HL-60/S4 treated with retinoic acid at 250 ng/mL for 4 days and 3 days (cell line): ENCODE data around the gene C17orf114.
"Not testable (repeated sequence)": the region's sequence is repeated elsewhere in the genome, so short reads cannot be mapped to it uniquely, and the experiment has no call there.

ENCODE experiments used
- in situ Hi-C: fragments of 300-500 bp; cut with MboI; formaldehyde crosslinking; loops from 2 replicates; pipeline ENCODE4 v1.7.0; 2022; ENCODE audit warnings: low sequenced_read_pairs

The C17orf114 gene

DNA sequence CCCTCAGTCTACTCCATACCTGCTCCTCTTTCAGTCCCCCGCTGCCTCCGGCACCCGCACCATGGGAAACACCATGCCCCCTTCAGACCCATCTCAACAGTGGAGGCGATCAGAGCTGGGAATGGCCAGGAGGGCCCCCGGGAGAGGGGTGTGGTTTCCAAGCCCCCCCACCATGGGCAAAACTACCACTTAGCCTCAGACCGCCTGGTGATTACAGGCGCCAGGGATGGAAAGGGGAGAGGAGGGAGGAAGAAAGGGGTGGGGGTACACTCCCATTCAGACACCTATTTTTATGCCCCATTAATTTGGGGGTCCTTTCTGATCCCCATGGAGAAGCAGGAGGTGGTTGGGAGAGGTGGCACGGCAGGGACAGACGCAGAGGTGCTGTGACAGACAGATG, at the start of gene C17orf114:
Gene C17orf114, minus strand, starts transcription at position 101 of the 400 bp plus-strand sequence.
- in situ Hi-C loops = no loop called here

DNA sequence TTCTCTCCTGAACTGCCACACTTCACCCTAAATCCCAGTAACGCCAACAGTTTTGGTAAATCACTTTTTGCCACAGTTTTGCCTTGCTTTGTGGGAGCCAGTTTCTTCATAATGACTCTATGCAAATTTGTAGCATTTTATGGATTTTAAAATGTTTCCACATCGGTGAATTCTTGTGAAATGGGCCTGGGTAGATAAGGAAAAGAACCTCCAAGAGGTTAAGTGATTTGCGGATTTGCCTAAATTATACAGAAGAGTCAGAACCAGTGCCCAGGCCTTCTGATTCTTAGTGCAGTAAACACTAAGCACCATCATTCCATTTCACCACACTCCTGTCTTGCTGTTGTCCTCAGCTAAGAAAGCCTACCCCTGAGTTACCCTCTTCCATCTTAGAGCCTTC, 49.0 kb upstream of the C17orf114 start:
- in situ Hi-C loops = no loop called here

DNA sequence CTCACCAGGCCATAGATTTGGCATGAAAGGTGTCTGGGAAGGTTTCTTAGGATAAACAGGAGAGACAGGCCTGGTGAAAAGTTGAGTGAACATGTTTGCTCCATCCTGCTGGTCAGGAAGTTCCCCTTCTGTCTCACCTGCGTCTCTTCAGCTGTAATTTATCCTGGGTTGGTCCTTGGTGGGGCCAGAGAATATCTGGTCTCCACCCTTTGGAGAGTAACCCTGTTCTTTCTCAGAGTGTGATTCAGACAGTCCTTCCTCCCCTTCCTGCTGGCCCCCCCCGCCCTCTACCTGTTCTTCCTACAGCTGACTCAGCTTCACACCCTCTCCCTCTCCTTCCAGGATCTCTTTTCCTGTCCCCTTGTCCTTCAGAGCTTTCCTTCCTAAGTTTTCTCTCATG, 48.1 kb upstream of the C17orf114 start:
- in situ Hi-C loops = no loop called here

DNA sequence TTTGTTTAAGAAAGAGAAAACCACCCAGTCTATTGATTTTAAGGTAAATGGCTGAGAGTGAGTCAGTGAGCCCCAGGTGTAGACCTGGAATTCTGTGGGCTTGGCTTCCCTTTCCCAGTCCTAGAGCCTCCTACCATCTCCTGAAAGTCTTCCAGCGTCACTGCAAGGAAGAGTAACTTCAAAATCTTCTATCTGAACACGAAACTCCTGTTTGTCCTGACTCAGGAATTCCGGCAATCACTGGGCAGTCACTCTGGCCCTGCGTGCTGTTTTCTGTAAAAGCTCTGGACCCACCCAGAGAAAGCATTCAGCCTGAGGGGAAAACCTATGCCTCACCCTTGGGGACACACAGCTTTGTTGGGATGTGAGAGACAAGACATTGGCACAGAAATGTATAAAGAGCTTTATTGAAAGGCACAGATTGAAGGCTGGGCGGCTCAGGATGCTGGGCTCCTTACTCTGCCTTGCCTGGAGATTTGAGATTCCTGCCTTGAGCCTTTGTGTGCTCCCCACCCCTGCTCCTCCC, 46.9 kb upstream of the C17orf114 start:
- in situ Hi-C loops = no loop called here

DNA sequence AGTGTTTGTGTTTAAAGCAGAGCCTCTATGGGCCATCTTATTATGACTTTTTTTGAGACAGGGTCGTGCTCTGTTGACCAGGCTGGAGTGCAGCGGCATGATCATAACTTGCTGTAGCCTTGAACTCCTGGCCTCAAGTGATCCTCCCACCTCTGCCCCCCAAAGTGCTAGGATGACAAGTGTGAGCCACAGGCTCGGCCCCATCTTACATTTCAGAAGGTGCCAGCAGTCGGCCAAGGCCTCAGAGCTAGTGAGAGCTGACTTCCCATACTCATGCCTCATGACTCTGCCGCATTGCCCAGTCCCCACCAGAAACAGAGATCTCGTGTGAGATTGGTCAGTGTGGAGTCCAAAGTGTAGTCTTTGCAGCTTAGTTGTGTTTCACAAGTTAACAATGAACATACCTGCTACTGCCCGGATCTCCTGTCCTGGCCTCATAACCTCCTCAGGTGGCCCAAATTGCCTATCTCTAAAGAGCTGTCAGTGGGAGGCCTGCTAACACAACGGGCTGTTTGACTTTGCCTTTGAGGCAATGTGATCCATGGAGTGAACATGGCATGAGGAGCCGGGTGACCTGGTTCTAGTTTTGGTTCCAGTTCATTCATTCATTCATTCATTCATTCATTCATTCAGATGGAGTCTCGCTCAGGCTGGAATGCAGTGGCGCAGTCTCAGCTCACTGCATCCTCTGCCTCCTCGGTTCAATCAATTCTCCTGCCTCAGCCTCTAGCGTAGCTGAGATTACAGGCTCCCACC, 44.7 kb upstream of the C17orf114 start:
- in situ Hi-C loops = no loop called here

DNA sequence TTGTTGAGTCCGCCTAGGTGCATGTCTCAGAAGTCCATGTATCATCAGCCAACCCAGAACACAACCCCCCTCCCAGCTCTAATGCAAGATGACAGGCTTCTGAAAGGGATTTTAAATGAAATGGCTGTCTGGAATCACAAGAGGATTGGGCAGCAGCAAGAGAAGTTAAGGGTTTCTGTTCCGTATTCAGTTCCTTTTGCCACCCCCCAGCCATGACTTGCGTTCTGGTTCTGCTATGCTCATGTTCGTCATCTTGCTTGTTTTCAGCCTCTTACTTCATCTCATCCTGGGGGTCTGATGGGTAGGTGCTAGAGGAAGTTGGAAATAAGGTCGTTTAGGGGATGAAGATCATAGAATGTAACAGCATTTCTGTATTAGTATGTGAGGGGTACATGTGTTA, 43.0 kb upstream of the C17orf114 start:
- in situ Hi-C loops = no loop called here

DNA sequence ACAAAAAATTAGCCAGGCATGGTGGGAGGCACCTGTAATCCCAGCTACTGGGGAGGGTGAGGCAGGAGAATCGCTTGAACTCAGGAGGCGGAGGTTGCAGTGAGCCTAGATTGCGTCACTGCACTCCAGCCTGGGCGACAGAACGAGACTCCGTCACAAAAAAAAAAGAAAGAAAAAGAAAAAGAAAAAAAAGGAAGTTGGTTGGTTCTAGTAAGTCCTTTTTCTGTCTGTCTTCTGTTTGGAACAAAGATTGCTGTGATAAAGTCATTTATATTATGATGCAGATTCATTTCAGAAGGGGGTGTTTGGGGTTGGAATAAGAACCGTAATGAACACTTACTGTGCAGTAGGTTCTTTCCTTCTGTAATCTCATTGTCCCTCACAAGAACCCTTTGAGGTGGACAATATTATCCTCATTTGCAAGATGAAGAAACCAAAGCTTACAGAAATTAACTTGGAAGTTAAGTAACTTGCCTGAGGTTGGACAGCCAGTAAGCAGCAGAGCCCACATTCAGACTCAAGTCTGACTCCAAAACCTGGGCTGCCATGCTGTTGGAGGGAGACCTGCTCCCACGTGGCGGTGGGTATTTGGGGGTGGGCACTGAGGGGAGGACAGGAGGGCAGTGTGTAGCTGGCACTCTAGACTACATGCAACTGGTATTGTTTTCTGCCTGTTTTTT, 41.3 kb upstream of the C17orf114 start:
- in situ Hi-C loops = no loop called here

DNA sequence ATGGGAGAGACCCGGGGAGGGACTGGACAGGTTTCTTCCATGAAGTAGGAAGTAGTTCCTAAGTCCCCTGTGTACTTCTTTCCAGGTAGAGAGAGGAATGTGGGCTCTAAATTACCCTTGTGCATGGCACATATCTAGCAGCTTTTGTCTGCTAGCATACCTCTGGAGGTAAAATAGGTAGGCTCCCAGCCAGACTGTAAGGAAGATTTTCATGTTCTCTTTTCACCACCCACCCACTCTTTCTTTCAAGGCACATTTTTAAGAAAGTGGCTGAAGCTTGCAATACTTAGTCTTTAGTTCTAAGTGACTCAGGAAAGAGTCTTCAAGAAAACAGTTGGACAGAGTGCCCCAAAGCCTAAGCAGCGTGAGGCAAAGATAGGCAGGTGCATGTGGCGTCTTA, 40.2 kb upstream of the C17orf114 start:
- in situ Hi-C loops = no loop called here

DNA sequence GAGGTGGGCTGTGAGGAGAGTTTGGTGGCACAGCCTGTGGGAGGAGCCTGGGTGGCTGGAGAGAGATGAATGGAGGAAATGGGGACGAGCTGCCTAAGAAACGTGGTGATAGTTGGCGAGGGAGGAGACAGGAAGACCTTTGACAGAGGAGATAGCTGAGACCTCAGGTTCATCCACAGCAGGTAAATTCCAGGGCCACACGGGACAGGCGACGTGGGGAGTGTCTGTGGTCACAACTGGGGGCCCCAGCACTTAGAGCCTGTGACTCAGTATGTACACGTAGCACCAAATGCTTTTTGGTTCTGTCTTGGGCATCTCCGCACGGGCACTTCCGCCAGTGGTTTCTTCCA, 38.7 kb upstream of the C17orf114 start:
- in situ Hi-C loops = no loop called here

DNA sequence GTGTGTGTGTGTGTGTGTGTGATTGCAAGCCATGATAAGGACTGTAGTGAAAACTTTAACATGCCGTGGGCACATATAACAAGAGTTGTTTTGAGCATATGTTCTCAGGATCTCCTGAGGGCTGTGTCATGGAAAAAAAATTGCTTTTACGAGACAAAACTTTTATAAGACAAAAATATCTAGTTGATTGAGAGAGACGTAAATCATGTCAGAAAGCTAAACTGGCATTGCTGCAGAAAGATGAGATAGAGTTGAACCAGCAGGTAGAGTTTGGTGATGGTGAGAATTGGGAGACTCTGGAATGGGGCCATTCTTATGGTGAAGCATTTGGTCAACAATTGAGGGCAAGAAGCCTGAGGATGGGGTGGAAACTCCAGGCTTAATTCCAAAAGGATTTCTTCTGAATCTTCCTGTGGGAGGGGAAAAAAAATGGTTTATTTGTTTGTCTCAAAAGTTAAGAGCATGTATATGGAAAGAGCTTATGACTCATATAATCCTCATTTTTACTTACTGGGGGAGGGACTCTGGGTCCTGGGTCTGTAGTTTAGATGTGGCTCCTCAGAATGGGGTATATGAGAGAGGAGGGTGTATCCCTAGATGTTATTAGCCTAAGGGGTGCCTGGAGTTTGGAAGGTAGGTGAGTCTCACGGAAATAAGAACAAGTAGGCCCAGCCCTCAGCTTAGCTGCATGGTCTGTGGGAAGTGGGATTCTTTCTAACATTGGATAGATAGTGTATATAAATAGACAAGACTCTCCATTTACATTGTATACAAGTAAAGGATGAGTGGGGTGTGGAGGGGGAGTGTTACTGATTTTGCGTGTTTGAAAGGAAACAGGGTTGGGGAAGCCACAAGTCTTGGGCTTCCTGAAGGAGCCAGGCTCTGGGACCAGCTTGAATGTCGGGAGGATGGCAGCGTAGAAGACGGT, 38.1 kb upstream of the C17orf114 start:
- in situ Hi-C loops = no loop called here

DNA sequence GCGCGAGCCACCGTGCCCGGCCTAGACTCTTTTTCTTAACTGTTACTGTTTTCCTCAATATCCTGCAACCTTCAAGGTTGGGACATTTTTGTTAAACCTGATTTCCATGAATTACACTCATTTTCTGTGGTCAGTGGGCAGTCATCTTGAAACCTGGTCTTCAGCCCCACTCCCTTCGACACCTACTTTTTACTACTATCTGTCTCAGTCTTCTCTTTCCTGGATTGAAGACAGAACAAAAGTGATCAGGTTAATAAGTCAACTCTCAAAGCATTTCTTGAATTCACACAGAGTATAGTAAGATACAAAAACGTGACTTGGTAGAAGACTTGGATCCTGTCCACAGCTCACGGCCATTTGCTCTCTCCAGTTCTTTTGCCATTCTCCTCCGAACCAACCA, 37.1 kb upstream of the C17orf114 start:
- in situ Hi-C loops = no loop called here

DNA sequence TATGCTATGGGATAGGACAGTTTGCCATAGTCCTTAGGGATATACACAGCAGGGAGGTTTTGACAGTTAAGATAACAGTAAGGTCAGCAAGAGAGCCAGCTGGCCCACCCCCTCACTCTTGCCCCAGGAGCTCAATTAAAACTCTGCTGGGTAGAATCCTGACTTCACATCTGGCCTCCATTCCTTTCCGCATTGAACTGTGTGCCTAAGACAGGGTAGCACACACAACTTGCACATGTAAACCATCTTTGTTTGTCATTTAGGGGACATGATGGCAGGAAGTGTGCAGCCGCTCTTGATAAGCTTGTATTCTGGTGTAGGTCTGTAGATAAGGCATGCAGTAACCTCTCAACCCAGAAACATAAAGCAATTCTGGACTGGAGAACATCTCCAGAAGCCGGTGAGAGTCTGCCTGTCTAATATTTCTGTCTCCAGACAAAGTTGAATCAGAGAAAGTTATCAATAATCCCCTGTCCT, 36.2 kb upstream of the C17orf114 start:
- in situ Hi-C loops = no loop called here

DNA sequence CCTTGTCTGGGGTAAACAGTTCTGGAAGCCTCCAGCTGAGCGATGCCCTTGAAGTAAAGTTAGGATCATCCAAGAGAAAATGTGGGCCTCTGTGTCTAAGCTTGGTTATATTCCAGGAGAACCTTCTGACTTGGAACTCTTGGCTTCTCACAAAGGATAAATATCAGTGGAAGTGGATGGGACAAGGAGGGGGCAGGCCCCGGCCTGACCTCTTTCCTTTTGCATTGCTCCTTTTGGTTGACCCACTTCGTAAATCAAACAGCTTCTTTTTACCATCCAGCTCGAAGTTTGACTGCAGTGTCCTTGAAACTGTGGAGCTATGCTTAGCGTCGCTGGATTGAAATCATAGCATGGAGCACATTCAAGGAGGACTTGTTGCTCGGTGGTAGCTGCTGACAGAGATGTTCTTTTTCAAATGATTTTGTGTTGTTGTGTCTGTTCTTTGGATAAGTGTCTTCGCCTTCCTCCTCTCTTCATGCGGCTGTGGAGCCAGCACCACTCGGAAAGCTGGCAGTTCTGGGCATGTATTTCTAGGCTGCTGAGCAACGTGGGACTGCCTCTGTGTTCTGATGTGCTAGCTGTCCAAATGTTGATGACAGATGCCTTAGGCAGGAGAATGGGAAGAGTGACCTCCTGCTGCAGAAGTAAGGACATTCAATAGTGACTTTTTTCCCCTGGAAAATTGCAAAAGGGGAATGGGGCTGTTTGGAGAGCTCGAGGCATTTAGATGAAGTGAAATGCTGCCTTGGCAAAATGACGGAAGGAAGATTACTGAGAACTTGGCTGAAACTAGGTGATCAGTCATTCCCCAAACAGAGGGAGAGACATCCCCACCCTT, 35.6 kb upstream of the C17orf114 start:
- in situ Hi-C loops = no loop called here

DNA sequence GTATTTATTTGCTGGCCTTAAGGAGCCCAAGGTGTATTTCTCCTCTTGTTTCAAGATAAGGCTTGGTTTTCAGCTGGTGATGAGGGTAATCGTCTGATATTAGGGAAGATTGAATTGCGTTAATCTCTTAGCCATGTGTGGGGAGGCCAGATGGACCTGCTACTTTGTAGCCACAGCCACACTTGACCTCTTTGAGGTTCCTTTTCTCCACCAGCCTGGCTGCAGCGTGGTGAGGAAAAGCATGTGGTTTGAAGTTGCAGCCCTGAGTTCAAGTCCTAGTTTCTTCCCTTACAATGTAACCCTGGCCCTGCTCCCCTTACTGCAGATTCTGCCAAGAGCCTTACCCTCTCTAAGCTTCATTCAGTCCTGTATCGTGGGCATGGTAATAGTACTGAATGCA, 34.1 kb upstream of the C17orf114 start:
- in situ Hi-C loops = no loop called here

DNA sequence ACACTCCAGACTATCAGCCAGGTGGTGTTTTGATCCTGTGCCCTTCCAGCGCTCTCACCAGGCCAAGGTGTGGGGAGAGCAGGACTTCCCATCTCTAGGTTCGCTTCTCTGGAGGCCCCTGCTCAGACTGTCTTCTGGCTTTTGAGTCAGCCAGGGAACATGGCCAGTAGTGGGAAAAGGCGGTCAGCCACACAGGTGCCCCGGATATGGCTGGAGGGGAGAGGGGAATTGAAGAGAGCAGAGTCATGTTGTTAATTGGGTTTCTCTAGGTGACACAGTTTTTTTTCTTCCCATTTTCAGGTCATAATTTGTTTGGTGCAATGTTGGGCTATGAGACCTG, 32.5 kb upstream of the C17orf114 start:
- in situ Hi-C loops = no loop called here

DNA sequence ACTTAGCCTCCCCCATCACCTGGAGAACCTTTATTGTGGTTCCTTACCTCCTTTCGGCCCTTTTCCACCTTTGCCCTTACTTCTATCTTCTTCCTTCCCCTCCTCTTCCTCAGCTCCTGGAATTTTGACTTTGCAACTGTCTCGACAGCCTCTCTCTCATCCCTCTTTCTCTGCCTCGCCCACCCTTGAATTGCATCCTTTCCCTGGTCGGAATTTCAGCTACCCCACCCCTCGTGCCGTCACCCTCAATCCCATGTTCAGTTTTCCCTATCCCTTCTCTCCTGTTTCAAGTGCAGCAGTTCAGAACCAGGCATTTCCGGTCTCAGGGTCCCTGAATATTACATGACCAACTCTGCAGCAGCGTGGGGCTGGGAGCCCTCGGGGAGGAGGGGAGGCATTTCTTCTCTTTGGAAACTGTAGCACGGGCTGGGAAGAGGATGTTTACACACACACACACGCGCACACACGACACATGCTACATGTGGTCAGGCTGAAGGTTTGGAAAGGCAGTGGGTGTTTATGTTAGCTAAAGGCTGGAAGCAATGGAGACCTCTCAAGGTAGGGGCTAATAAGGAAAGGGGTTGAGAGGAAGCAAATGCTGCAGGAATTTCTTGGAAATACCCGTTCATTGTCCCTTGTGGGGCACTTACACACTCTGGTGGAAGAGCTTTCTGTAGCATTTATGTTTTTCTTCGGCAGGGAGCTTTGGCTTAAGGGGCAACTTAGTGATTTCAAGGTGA, 32.0 kb upstream of the C17orf114 start:
- in situ Hi-C loops = no loop called here

DNA sequence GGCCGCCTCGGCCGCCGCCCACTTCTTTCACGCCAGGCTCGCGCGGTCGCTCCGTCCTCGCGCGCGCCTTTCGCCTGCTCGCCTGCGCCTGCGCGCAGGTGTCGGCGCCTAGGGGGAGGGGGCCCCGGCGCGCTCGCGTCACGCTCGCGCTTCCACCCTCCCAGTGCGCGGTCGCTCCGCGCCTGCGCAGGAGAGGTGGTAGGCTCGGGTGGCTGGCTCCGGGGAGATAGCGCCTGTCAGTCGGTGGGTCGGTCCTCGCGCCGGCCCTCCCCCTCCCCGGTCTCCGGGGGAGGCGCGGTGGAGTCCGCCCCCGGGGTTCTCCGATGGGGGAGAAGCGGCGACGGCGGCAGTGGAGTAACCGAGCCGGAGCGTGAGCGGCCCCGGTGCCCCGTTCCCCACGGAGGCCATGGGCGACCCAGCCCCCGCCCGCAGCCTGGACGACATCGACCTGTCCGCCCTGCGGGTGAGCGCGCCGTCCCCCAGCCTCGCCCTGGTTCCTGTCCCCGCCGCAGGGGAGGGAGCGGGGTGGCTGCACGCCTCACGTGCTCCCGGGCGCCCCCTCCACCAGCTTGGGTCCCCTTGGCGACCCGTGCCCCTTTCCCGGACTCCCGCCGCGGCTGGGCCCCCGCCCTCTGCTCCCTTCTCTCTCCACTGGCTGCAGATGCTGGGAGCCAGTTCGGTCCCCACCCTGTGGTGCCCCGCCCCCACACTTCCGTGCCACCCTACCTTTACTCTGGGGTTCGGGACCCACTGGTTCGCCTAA, 31.2 kb upstream of the C17orf114 start, which contains the start of gene MINK1:
Gene MINK1, plus strand, starts transcription at position 163 of the 763 bp plus-strand sequence. Its CDS starts 244 bp downstream, at position 407.
- in situ Hi-C loops = no loop called here

DNA sequence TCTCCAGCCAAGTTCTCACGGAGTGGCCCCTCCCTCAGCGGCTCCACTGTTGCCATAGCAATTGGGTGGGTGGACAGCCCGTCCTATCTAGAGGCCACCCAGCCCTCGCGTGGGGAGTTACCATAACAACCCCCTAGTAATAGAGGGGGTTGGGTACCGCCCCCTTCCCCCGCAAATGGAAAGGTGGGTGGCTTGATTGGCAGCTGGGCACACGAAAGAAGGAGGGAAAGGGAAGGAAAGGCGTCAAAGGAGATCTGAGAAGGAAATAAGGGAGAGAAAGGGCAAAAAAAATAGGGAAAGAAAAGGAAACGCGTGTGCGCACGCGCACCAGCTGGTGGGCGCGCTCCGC, 30.7 kb upstream of the C17orf114 start:
- in situ Hi-C loops = not testable (repeated sequence)

DNA sequence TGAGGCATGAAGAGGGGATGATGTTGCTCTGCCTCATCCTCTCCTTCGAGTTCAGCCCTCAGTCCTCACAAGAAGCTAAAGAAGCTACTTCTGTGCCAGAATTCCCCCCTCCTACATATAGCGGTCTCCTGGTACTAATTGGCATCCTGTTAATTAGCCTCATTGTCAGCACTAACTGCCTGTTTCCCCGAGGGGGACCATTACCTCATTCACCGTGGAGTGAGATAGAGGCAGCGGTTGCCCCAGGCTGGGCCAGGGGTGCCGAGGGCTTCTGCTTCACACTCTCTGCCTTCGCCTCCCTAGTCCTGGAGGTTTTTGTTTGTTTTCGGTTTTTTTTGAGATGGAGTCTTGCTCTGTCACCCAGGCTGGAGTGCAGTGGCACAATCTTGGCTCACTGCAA, 25.3 kb upstream of the C17orf114 start:
- in situ Hi-C loops = no loop called here
